ENCODE measurements around the gene MYOZ3. TPM values are rescaled to one million over a fixed set of nuclear protein-coding genes. Genes with fewer than 3 reads are reported as not detected.

MYOZ3 gene
- total RNA-seq, 3 donors from 2014 or later: under 0.01 to 0.33 (median 0.15) TPM

DNA sequence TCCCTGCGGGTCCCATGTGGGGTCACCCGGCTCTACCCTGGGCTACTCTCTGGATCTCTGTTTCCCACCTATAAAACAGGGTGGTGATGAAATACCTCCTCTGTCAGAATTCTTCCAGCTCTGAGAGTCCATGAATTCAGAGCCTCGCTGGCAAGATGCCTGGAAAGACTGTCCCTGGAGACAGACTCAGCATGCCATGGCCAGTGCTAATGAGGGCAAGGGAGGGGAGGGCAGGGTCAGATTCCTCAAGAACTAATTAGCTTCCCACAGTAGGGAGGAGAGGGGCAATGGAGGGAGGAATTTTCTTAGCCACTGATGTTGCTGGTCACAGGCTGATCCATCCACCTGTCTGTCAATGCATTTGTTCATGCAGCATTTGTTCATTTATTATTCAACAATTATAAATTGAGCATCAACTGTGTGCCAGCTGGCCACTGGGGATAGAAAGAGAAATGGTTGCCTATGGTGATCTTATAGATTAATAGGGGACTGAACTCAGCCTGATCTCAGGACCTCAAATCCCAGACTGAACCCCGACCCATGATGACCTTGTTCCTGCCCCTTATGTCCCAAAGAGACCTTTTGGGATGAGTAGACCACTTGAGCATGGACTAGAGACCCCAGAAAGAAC is 15.9 kb upstream of the MYOZ3 start:
- peaks cover 21 to 33% of the 10 kb centered on the region in 2 donors for H3K4me1 ChIP-seq
- H3K27ac ChIP-seq: peak overlapping the region; percentile 34 to 81
- TF ChIP-seq, protein P1, sequence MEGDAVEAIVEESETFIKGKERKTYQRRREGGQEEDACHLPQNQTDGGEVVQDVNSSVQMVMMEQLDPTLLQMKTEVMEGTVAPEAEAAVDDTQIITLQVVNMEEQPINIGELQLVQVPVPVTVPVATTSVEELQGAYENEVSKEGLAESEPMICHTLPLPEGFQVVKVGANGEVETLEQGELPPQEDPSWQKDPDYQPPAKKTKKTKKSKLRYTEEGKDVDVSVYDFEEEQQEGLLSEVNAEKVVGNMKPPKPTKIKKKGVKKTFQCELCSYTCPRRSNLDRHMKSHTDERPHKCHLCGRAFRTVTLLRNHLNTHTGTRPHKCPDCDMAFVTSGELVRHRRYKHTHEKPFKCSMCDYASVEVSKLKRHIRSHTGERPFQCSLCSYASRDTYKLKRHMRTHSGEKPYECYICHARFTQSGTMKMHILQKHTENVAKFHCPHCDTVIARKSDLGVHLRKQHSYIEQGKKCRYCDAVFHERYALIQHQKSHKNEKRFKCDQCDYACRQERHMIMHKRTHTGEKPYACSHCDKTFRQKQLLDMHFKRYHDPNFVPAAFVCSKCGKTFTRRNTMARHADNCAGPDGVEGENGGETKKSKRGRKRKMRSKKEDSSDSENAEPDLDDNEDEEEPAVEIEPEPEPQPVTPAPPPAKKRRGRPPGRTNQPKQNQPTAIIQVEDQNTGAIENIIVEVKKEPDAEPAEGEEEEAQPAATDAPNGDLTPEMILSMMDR (IDR thresholded peaks at IDR 0.05): no peak
- TF ChIP-seq POLR2AphosphoS5 (IDR thresholded peaks at IDR 0.05): peak in 1 of 3 donors; percentile 26
- no peak for TF ChIP-seq POLR2A (IDR thresholded peaks at IDR 0.05)
- intact Hi-C loops (cut with DNase I; ENCODE audit: low total_unique reads): no loop called here
- no peaks in the 10 kb centered on the region for H3K9me3 ChIP-seq
- H3K36me3 ChIP-seq: no peaks in the 10 kb centered on the region
- H3K27me3 ChIP-seq: no peaks in the 10 kb centered on the region
- peak in 1 of 2 donors; percentile 61 for DNase-seq (ENCODE audit: low spot score in 2 of 2)
- no peak overlapping the region for H3K4me3 ChIP-seq

DNA sequence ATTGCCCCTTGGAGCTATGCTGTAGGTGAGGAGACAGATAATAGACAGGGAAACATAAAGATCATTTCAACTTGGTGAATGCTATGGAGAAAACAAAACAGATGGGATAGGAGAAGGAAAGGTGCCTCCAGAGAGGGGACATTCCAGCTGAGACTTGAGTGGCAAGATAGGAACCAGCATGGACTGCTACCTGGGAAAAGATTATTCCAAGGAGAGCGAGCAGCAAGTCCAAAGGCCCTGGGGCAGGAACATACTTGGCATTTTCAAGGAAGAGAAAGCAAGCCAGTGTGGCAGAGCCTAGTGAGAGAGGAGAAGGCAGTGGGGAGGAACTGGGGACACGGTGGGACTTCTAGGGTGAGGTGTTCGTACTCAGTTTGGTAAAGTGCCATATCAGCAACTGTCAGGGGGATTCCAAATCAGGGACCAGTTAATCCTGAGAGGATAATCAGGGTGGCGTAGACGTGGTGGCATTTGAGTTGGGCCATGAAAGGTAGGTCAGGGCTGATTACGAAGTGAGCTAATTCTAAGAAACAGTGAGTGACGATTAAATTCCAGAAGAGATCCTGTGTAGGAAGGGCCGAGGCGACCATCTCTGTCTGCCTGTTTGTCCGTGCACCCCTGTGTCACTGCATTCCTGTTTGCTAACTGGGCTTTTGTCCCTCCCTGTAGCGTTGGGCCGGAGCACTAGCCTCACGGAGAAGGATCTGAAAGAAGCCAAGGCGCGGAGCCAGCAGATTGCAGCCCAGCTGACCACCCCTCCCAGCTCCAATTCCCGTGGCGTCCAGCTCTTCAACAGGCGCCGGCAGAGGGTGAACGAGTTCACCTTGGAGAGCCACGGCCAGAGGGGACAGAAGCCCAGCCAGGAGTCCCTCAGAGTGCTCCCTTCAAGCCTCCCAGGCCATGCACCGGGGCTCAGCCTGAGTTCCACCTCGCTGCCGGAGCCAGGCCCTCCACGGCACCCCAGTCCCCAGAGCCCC is 13.5 kb upstream of the MYOZ3 start:
- no peak for TF ChIP-seq POLR2AphosphoS5 (IDR thresholded peaks at IDR 0.05)
- TF ChIP-seq, protein P1 (IDR thresholded peaks at IDR 0.05): no peak
- no peak for TF ChIP-seq POLR2A (IDR thresholded peaks at IDR 0.05)
- no peaks in the 10 kb centered on the region for H3K9me3 ChIP-seq
- no peak for DNase-seq (ENCODE audit: low spot score in 2 of 2)

DNA sequence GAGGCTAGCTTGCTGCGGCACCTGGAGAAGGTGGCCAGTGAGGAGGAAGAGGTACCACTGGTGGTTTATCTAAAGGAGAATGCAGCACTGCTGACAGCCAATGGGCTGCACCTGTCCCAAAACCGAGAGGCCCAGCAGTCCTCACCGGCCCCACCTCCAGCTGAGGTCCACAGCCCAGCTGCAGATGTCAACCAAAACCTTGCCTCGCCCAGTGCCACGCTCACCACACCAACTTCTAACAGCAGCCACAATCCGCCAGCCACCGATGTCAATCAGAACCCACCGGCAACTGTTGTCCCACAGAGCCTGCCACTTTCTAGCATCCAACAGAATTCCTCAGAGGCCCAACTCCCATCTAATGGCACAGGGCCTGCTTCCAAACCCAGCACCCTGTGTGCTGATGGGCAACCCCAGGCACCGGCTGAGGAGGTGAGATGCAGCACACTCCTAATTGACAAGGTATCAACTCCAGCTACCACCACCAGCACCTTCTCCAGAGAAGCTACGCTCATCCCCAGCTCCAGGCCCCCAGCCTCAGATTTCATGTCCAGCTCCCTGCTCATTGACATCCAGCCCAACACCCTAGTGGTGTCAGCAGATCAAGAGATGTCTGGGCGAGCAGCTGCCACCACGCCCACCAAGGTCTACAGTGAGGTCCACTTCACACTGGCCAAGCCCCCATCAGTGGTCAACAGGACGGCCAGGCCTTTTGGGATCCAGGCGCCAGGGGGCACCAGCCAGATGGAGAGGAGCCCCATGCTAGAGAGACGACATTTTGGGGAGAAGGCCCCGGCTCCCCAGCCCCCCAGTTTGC is 12.6 kb upstream of the MYOZ3 start:
- Histone ChIP-seq H3K27me3 (no peaks in the 10 kb centered on the region), H3K27ac (peak overlapping the region in 1 of 2 donors; percentile 54), H3K4me1 (peaks cover 0 to 9% of the 10 kb centered on the region in 2 donors), H3K4me3 (no peak overlapping the region), H3K9me3 (no peaks in the 10 kb centered on the region), H3K36me3 (no peaks in the 10 kb centered on the region)
- intact Hi-C loops (cut with DNase I; ENCODE audit: low total_unique reads): no loop called here
- TF ChIP-seq POLR2A (IDR thresholded peaks at IDR 0.05) (no peak), POLR2AphosphoS5 (IDR thresholded peaks at IDR 0.05) (no peak)
- TF ChIP-seq, protein P1 (IDR thresholded peaks at IDR 0.05): no peak
- no peak for DNase-seq (ENCODE audit: low spot score in 2 of 2)

More for the DNA sequence above, 13.5 kb upstream of the MYOZ3 start:
- peak overlapping the region in 1 of 2 donors; percentile 54 for H3K27ac ChIP-seq
- peak overlapping the region in 1 of 3 donors; percentile 11 for H3K4me3 ChIP-seq
- no peaks in the 10 kb centered on the region for H3K36me3 ChIP-seq
- peaks cover 6 to 16% of the 10 kb centered on the region in 2 donors for H3K4me1 ChIP-seq
- intact Hi-C loops (cut with DNase I; ENCODE audit: low total_unique reads): no loop called here
- no peaks in the 10 kb centered on the region for H3K27me3 ChIP-seq

DNA sequence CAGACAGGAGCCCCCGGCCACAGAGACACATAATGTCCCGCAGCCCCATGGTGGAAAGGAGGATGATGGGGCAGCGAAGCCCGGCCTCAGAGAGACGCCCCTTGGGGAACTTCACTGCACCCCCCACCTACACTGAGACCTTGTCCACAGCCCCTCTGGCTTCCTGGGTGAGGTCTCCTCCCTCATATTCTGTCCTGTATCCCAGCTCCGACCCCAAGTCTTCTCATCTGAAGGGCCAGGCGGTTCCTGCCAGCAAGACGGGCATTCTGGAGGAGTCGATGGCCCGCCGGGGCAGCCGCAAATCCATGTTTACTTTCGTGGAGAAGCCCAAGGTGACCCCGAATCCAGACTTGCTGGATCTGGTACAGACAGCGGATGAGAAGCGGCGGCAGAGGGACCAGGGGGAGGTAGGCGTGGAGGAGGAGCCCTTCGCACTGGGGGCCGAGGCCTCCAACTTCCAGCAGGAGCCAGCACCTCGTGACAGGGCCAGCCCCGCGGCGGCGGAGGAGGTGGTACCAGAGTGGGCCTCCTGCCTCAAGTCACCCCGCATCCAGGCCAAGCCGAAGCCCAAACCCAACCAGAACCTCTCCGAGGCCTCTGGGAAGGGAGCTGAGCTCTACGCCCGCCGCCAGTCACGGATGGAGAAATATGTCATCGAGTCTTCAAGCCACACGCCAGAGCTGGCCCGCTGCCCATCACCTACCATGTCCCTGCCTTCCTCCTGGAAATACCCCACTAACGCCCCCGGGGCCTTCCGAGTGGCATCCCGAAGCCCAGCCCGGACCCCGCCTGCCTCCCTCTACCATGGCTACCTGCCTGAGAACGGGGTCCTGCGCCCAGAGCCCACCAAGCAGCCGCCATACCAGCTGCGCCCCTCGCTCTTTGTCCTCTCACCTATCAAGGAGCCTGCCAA is 11.7 kb upstream of the MYOZ3 start:
- Histone ChIP-seq H3K27me3 (no peaks in the 10 kb centered on the region), H3K4me1 (peaks cover 0 to 9% of the 10 kb centered on the region in 2 donors), H3K36me3 (no peaks in the 10 kb centered on the region), H3K4me3 (no peak overlapping the region), H3K9me3 (no peaks in the 10 kb centered on the region), H3K27ac (peak overlapping the region in 1 of 2 donors; percentile 32)
- TF ChIP-seq POLR2AphosphoS5 (IDR thresholded peaks at IDR 0.05) (no peak), POLR2A (IDR thresholded peaks at IDR 0.05) (no peak)
- TF ChIP-seq, protein P1 (IDR thresholded peaks at IDR 0.05): no peak
- intact Hi-C loops (cut with DNase I; ENCODE audit: low total_unique reads): loop anchor here (10.0 kb wide), 2 partner anchors 55 to 185 kb away; no protein-coding TSS in a partner anchor
- no peak for DNase-seq (ENCODE audit: low spot score in 2 of 2)

All from breast epithelium (tissue), 4 donors.